HL-60 (cell line): ENCODE measurements around the gene ZNF124.

ENCODE experiments used
- CTCF ChIP-seq: IDR thresholded peaks from one replicate; pipeline ENCODE4 v1.5.1; 2011; ENCODE audit warnings: low read length, control low read depth, inconsistent platforms; ENCODE audit not compliant: insufficient read depth
- GABPA ChIP-seq: IDR thresholded peaks from 2 replicates; pipeline ENCODE4 v1.6.1; 2012; ENCODE audit warnings: low read depth
- POLR2AphosphoS5 ChIP-seq: IDR thresholded peaks from 2 replicates; pipeline ENCODE4 v1.6.1; 2012; ENCODE audit warnings: low read depth
- SPI1 ChIP-seq: IDR thresholded peaks from 2 replicates; pipeline ENCODE4 v1.6.1; 2012; ENCODE audit warnings: low read depth, mild to moderate bottlenecking, borderline replicate concordance

GRCh38 chr1:247113733-247114271, 58.0 kb downstream of the ZNF124 start:
- TF ChIP-seq CTCF (no peak), SPI1 (no peak), POLR2AphosphoS5 (no peak), GABPA (no peak)
